H1 (cell line): ENCODE data around the gene PGAP2. TPM values are rescaled to one million over a fixed set of nuclear protein-coding genes. Genes with fewer than 3 reads are reported as not detected.

Experiments
- E2F6 ChIP-seq: IDR thresholded peaks from 2 replicates; pipeline ENCODE4 v1.6.1; 2012; ENCODE audit warnings: inconsistent platforms
- GABPA ChIP-seq: IDR thresholded peaks from 2 replicates; pipeline ENCODE4 v1.6.1; 2011; ENCODE audit warnings: mild to moderate bottlenecking, low read length, moderate library complexity, borderline replicate concordance; ENCODE audit not compliant: insufficient read depth
- GTF2F1 ChIP-seq: IDR thresholded peaks from 2 replicates; pipeline ENCODE4 v1.6.1; 2012; ENCODE audit warnings: low read depth, low read length, improper control_type of control experiment, borderline replicate concordance
- PHF8 ChIP-seq: fragments of 200-600 bp; sonication (generic); conservative IDR thresholded peaks from 2 replicates; pipeline ENCODE4 v1.7.1; 2012; ENCODE audit warnings: low read depth, mild to moderate bottlenecking, inconsistent platforms, low read length, moderate library complexity
- RAD21 ChIP-seq, 2 experiments: IDR thresholded peaks in 1 of 2; conservative IDR thresholded peaks in 1 of 2; 2 replicates each; pipeline ENCODE4 v1.6.1; 2011; ENCODE audit warnings: low read depth in 2 of 2, low read length in 2 of 2, improper control_type of control experiment in 1 of 2, inconsistent platforms in 1 of 2, mild to moderate bottlenecking in 1 of 2, moderate library complexity in 1 of 2
- RNF2 ChIP-seq: fragments of 200-900, 300-1000 bp; sonication (generic); IDR thresholded peaks from 2 replicates; pipeline ENCODE4 v1.7.1; 2016; ENCODE audit warnings: borderline replicate concordance, low read depth, mild to moderate bottlenecking, antibody characterized with exemption, low read length; ENCODE audit not compliant: poor library complexity, severe bottlenecking; ENCODE audit errors: missing control alignments
- SP4 ChIP-seq: IDR thresholded peaks from 2 replicates; pipeline ENCODE4 v1.6.1; 2012; ENCODE audit warnings: low read length, inconsistent platforms
- polyA plus RNA-seq, 7 experiments: library from polyadenylated mRNA; depleted of rRNA in 3 of 7; stranded (reverse) in 5 of 7; unstranded in 2 of 7; fragments of >200 nt in 5 of 7; fragments of 200-250 nt in 2 of 7; gene quantifications; 1 replicate in 5 of 7; 2 replicates in 1 of 7; 4 replicates in 1 of 7; pipeline versions ENCODE4 v1.2.1 to v1.2.3, GENCODE V29; 2011 to 2013; ENCODE audit warnings: missing spikeins in 2 of 7, mixed read lengths in 2 of 7
- total RNA-seq: library from RNA; stranded (reverse); fragmentation: NEBNext Ultra II Directional; extraction: Animal tissue kit (Norgen Biotek cat#: 25700); gene quantifications from 2 replicates; pipeline ENCODE4 v1.2.1, GENCODE V29; 2021

PGAP2 gene
- total and polyA plus RNA-seq, 2 of the 8 experiments (the other 6 are each of a cell fraction or from before 2014, with no cell fraction given) = 56.5 to 106 TPM

GRCh38 chr11:3834664-3835461 lies 26.5 kb downstream of the PGAP2 start (continued):
- TF ChIP-seq E2F6 (no peak), GTF2F1 (no peak), PHF8 (no peak), RAD21 (IDR thresholded peaks at IDR 0.05 in 1 of 2, conservative IDR thresholded peaks at IDR 0.05 in 1 of 2; ENCODE audit: low read depth in 2 of 2, low read length in 2 of 2) (no peak), GABPA (no peak), RNF2 (no peak), SP4 (no peak)
